Adrenal gland (tissue), 5 donors: ENCODE results near the gene ZDBF2.

Experiments
- POLR2A ChIP-seq, 2 donors: fragments of 450-650 bp; IDR thresholded peaks; one replicate each; pipeline ENCODE4 v1.6.1; 2017; ENCODE audit warnings: antibody characterized with exemption in 2 of 2, mild to moderate bottlenecking in 2 of 2, moderate library complexity in 1 of 2
- TF ChIP-seq, protein P1 (sequence below), 6 experiments: fragments of 450-650 bp in 4 of 6; fragments of 200-600 bp in 2 of 6; sonication (generic) in 1 of 6; IDR thresholded peaks; 1 replicate in 5 of 6; 2 replicates in 1 of 6; pipeline versions ENCODE4 v1.5.1 to v1.8.0; 2016 to 2021; ENCODE audit warnings: antibody characterized with exemption in 6 of 6, mild to moderate bottlenecking in 2 of 6, moderate library complexity in 1 of 6
- donor health status: DM: no; HTN: no; CAD: no.

DNA sequence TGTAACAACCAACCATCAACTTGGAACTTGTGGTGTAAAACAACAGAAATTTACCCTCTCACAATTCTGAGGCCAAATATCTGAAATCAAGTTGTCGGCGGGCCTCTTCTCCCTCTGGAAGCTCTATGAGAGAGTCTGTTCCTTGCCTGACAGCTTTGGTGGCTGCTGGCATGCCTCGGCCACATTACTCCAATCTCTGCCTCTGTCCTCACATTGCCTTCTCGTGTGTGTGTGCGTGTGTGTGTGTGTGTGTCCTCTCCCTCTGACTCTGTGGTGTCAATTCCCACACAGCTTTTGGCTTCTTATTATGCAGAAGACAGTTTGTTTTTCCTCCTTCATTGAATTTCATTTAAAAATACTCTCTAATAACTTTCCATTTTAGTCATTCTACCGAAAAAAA is 50.4 kb downstream of the ZDBF2 start:
- TF ChIP-seq, protein P1, sequence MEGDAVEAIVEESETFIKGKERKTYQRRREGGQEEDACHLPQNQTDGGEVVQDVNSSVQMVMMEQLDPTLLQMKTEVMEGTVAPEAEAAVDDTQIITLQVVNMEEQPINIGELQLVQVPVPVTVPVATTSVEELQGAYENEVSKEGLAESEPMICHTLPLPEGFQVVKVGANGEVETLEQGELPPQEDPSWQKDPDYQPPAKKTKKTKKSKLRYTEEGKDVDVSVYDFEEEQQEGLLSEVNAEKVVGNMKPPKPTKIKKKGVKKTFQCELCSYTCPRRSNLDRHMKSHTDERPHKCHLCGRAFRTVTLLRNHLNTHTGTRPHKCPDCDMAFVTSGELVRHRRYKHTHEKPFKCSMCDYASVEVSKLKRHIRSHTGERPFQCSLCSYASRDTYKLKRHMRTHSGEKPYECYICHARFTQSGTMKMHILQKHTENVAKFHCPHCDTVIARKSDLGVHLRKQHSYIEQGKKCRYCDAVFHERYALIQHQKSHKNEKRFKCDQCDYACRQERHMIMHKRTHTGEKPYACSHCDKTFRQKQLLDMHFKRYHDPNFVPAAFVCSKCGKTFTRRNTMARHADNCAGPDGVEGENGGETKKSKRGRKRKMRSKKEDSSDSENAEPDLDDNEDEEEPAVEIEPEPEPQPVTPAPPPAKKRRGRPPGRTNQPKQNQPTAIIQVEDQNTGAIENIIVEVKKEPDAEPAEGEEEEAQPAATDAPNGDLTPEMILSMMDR (IDR thresholded peaks at IDR 0.05): no peak
- no peak for TF ChIP-seq POLR2A (IDR thresholded peaks at IDR 0.05)
